ENCODE data around the gene TMEM52.

TMEM52 gene

DNA sequence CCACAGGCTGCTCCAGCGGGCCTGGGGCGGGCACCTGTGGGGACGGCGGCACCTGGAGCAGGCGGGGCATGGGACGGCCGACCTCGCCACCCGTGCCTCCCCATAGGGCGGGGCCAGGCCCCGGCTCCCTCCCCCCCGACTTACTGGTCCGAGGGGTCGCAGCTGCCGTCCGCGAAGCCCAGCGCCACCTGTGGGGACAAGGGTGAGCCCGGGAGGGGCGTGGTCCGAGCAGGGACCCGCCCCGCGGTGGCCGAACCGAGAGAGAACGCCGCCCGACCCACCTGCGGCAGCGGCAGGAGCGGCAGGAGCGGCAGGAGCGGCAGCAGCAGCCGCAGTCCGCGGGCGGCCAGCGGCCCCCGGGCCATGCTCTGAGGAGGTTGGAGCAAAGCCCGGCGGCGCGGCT lies at the start of gene TMEM52:
TMEM52 (minus strand) TSS at position 379 of the 403 bp plus-strand sequence; CDS start at position 365, 14 bp downstream.
- DNase-seq (ENCODE audit: insufficient read length, low spot score) = no peak
- FAIRE-seq = no peak

DNA sequence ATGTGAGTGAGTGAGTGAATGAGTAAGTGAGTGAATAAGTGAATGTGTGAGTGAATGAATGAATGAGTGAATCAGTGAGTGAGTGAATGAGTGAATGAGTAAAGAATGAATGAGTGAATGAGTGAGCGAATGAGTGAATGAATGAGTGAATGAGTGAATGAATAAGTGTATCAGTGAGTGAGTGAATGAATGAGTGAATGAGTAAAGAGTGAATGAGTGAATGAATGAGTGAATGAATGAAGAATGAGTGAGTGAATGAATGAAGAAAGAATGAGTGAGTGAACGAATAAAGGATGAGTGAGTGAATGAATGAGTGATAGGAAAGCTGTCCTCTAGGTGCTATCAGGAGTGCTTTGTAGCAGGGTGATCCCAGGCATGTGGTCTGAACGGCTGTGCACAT lies 48.8 kb upstream of the TMEM52 start:
- DNase-seq (ENCODE audit: insufficient read length, low spot score) (no peak), FAIRE-seq (no peak)

DNA sequence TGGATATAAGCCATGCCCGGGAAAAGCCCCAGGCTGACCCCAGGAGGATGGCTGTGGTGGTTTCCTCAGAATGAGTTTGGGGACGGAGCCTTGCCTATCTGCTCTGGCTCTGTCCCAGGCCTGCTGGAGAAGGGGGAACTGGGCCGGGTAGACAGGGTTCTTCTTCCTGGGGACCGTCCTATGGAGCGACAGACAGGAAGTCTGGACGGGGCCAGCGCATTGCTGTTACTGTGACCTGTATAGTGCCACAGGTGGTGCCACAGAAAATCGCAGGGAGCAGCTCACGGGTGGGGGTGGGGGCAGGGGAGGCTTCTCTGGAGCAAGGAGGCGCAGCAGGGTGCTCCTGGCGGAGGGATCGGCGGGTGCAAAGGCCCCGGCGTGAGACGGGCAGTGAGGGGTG lies 48.1 kb upstream of the TMEM52 start:
- FAIRE-seq (no peak), DNase-seq (ENCODE audit: insufficient read length, low spot score) (no peak)

- DNase-seq (ENCODE audit: insufficient read length, low spot score) (no peak), FAIRE-seq (no peak)
Observed at GRCh38 chr1:1966071-1966740, 47.1 kb upstream of the TMEM52 start.

DNA sequence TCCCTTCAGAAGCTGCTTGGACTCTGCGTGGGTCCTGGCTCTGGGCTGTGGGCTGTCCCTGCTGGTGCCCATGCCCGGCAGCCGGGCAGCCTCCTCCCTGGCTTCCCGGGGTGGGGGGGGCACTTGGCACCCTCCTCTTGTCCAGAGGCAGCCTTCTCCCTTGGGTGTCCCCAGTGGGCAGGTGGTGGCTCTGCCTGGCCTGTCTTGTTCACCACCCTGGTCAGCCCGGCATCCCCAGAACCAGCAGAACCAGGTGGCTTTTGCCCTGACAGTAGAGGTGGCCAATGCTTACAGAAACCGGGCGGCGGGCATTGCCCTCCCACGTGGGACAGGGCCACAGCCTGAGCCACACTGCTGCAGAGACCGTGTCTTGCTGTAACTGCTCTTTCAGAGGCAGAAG lies 46.5 kb upstream of the TMEM52 start:
- FAIRE-seq (no peak), DNase-seq (ENCODE audit: insufficient read length, low spot score) (no peak)

GRCh38 chr1:1964811-1965210 lies 45.7 kb upstream of the TMEM52 start:
- no peak for DNase-seq (ENCODE audit: insufficient read length, low spot score)
- FAIRE-seq = no peak

- FAIRE-seq (no peak), DNase-seq (ENCODE audit: insufficient read length, low spot score) (no peak)
Observed at GRCh38 chr1:1963570-1963969, 44.5 kb upstream of the TMEM52 start.

- FAIRE-seq = no peak
- DNase-seq (ENCODE audit: insufficient read length, low spot score) = no peak
Observed at GRCh38 chr1:1962752-1963151, 43.7 kb upstream of the TMEM52 start.

- FAIRE-seq = no peak
- DNase-seq (ENCODE audit: insufficient read length, low spot score) = no peak
Observed at GRCh38 chr1:1960480-1961196, 41.6 kb upstream of the TMEM52 start.

GRCh38 chr1:1959840-1960479 lies 40.9 kb upstream of the TMEM52 start:
- DNase-seq (ENCODE audit: insufficient read length, low spot score) (peak; percentile 85), FAIRE-seq (no peak)

DNA sequence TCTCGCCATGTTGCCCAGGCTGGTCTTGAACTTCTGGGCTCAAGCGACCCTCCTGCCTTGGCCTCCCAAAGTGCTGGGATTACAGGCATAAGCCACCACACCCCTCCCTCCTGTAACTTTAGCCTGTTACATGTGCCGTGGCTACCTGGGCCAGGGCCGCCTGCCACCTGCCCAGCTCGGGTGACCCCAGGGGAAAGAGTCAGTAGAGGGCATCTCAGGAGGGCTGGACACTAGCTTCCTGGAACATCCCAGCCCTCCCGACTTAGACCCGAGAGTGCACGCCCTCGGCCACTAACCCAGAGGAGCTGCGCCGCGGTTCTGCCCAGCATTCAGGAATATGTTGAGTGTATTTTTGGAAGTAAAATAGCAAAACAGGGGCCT lies 40.4 kb upstream of the TMEM52 start:
- FAIRE-seq (no peak), DNase-seq (ENCODE audit: insufficient read length, low spot score) (no peak)

GRCh38 chr1:1958071-1958541 lies 39.0 kb upstream of the TMEM52 start:
- DNase-seq (ENCODE audit: insufficient read length, low spot score) = no peak
- no peak for FAIRE-seq

DNA sequence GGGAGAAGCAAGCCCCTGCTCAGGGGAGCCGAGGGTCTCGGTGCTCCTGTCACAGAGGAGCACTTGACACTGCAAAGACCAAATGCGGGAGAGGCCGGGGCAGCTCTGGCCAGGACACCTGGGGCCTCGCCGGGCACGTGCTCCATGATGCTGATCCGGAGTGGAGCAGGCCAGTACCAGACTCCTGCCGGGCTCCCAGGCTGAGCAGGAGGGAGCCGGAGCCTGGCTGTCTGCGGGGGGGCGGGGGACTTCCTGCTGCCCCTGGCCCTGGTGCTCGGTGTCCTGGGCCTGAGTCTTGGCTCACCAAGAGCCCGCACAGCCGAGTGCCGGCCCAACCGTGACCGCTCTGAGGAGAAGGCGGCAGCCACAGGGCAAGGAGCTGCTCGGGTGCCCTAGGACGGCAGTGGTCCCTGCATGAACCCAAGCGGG lies 38.5 kb upstream of the TMEM52 start:
- no peak for DNase-seq (ENCODE audit: insufficient read length, low spot score)
- FAIRE-seq = no peak

- FAIRE-seq (no peak), DNase-seq (ENCODE audit: insufficient read length, low spot score) (no peak)
Observed at GRCh38 chr1:1956586-1957532, 37.8 kb upstream of the TMEM52 start.

DNA sequence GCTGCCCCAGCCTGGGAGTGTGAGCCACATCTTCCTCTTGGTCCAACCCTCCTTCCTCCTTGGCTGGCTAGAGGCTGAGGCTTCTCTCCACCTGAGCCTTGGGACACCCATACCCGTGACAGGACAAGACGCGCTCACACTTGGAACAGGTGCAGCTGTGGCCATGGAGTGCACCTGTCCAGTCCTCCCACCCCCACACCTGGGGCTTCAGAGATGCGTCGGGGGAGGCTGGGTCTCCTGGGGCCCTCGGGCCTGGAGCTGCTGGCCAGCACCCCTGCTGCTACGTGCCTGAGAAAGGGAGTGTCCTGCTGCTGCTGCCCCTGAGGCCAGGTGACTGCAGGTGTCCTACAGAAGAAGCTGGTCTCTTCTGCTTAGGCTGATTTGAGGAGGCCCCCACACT lies 37.0 kb upstream of the TMEM52 start:
- DNase-seq (ENCODE audit: insufficient read length, low spot score) (no peak), FAIRE-seq (no peak)

- FAIRE-seq = no peak
Observed at GRCh38 chr1:1955621-1956094, 36.6 kb upstream of the TMEM52 start.

GRCh38 chr1:1954831-1955441 lies 35.9 kb upstream of the TMEM52 start:
- no peak for FAIRE-seq
- DNase-seq (ENCODE audit: insufficient read length, low spot score) = no peak

More at GRCh38 chr1:1955621-1956094, 36.6 kb upstream of the TMEM52 start:
- DNase-seq (ENCODE audit: insufficient read length, low spot score) = no peak

DNA sequence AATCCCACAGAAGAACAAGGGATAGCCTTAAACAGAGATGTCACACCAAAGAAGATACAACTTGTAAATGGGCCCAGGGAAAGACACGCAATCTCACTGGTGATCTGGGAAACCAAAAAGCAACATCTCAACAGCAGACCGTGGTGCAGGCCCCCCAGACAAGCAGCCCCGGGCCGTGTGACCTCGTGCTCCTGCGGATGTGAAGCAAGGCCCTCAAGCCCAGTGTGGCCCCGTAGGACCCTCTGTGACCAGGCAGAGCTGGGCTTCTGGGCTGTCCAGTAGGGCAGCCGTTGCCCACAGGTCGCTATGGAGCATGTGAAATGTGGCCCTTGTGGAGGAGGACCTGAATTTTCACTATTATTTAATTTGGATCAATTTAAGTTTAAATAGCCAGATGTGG lies 34.9 kb upstream of the TMEM52 start:
- DNase-seq (ENCODE audit: insufficient read length, low spot score) (no peak), FAIRE-seq (no peak)

- FAIRE-seq (no peak), DNase-seq (ENCODE audit: insufficient read length, low spot score) (no peak)
Observed at GRCh38 chr1:1950940-1951339, 31.9 kb upstream of the TMEM52 start.

DNA sequence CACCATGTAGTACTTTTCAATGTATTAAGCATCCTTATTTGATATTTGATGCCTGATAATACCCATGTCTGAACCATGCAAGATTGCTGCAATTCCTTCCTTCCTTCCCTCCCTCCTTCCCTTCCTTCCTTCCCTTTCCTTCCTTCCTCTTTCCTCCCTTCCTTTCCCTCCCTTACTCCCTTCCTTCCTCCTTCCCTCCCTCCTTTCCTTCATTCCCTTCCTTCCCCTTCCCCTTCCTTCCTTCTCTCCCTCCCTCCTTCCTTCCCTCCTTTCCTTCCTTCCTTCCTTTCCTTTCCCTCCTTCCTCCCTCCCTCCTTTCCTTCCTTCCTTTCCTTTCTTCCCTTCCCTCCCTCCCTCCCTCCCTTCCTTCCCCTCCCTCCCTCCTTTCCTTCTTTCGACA lies 29.7 kb upstream of the TMEM52 start:
- DNase-seq (ENCODE audit: insufficient read length, low spot score) = no peak
- no peak for FAIRE-seq
